ENCODE measurements around the gene PTGFRN. TPM values are rescaled to one million over a fixed set of nuclear protein-coding genes. Genes with fewer than 3 reads are reported as not detected.

Gene PTGFRN
- polyA plus RNA-seq, 1 donor (not counting 4 experiments of a cell fraction or from before 2014, with no cell fraction given) = 177 TPM

DNA sequence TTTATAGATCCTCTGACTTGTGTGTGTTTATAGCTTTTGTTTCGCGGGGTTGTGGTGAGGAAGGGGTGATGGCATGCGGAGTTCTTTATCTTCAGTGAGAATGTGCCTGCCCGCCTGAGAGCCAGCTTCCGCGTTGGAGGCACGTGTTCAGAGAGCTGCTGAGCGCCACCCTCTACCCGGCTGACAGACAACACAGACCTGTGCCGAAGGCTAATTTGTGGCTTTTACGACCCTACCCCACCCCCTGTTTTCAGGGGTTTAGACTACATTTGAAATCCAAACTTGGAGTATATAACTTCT is 77.5 kb downstream of the PTGFRN start:
- H3K27me3 ChIP-seq (ENCODE audit: control insufficient read depth, extremely low read depth, insufficient read depth, low read length) = no peaks in the 10 kb centered on the region
- no peak overlapping the region for H3K27ac ChIP-seq (ENCODE audit: control insufficient read depth, insufficient read depth, low read length)
- DNase-seq (ENCODE audit: low read depth, low spot score) = no peak
- no peak overlapping the region for H3K9ac ChIP-seq (ENCODE audit: control insufficient read depth, extremely low read depth, insufficient read depth, low read length)
- H3K4me2 ChIP-seq (ENCODE audit: control insufficient read depth, extremely low read depth, insufficient read depth, low read depth, low read length) = no peak overlapping the region
- TF ChIP-seq, protein P1, sequence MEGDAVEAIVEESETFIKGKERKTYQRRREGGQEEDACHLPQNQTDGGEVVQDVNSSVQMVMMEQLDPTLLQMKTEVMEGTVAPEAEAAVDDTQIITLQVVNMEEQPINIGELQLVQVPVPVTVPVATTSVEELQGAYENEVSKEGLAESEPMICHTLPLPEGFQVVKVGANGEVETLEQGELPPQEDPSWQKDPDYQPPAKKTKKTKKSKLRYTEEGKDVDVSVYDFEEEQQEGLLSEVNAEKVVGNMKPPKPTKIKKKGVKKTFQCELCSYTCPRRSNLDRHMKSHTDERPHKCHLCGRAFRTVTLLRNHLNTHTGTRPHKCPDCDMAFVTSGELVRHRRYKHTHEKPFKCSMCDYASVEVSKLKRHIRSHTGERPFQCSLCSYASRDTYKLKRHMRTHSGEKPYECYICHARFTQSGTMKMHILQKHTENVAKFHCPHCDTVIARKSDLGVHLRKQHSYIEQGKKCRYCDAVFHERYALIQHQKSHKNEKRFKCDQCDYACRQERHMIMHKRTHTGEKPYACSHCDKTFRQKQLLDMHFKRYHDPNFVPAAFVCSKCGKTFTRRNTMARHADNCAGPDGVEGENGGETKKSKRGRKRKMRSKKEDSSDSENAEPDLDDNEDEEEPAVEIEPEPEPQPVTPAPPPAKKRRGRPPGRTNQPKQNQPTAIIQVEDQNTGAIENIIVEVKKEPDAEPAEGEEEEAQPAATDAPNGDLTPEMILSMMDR (optimal IDR thresholded peaks at IDR 0.05 in 1 of 3, IDR thresholded peaks at IDR 0.05 in 1 of 3, conservative IDR thresholded peaks at IDR 0.05 in 1 of 3; ENCODE audit: extremely low read depth in 1 of 3, insufficient read depth in 2 of 3, low read length in 3 of 3) = no peak
- TF ChIP-seq EZH2 (IDR thresholded peaks at IDR 0.05; ENCODE audit: low read length) = no peak
- FAIRE-seq = no peak
- peaks cover 5% of the 10 kb centered on the region for H3K4me1 ChIP-seq (ENCODE audit: control insufficient read depth, extremely low read depth, insufficient read depth, low read length)
- no peaks in the 10 kb centered on the region for H3K9me3 ChIP-seq (ENCODE audit: control insufficient read depth, low read depth, low read length)
- no peaks in the 10 kb centered on the region for H4K20me1 ChIP-seq (ENCODE audit: control insufficient read depth, extremely low read depth, insufficient read depth, low read length)
- H3K4me3 ChIP-seq (ENCODE audit: control insufficient read depth in 2 of 3, extremely low read depth in 1 of 3, insufficient read depth in 2 of 3, low read depth in 1 of 3, low read length in 3 of 3) = no peak overlapping the region
- peaks cover 33 to 42% of the 10 kb centered on the region in 2 experiments for H3K36me3 ChIP-seq (ENCODE audit: control insufficient read depth in 2 of 2, extremely low read depth in 1 of 2, insufficient read depth in 2 of 2, low read length in 2 of 2)
- H2AFZ ChIP-seq (ENCODE audit: control insufficient read depth, low read length) = no peak overlapping the region
- dilution Hi-C loops (cut with MboI; ENCODE audit: extremely low pct_ligation_motif_present, low sequenced_read_pairs) = no loop called here
- peaks cover 2% of the 10 kb centered on the region for H3K79me2 ChIP-seq (ENCODE audit: control insufficient read depth, insufficient read depth, low read length)
- H3K9me1 ChIP-seq (ENCODE audit: control insufficient read depth, extremely low read depth, insufficient read depth, low read length) = no peaks in the 10 kb centered on the region

GRCh38 chr1:116988248-116988647 is 78.5 kb downstream of the PTGFRN start:
- dilution Hi-C loops (cut with MboI; ENCODE audit: extremely low pct_ligation_motif_present, low sequenced_read_pairs) = no loop called here
- Histone ChIP-seq H3K79me2 (ENCODE audit: control insufficient read depth, insufficient read depth, low read length) (peaks cover under 1% of the 10 kb centered on the region), H3K4me1 (ENCODE audit: control insufficient read depth, extremely low read depth, insufficient read depth, low read length) (peaks cover 5% of the 10 kb centered on the region), H3K9ac (ENCODE audit: control insufficient read depth, extremely low read depth, insufficient read depth, low read length) (no peak overlapping the region), H3K4me2 (ENCODE audit: control insufficient read depth, extremely low read depth, insufficient read depth, low read depth, low read length) (no peak overlapping the region), H3K9me3 (ENCODE audit: control insufficient read depth, low read depth, low read length) (no peaks in the 10 kb centered on the region), H3K27me3 (ENCODE audit: control insufficient read depth, extremely low read depth, insufficient read depth, low read length) (no peaks in the 10 kb centered on the region), H3K9me1 (ENCODE audit: control insufficient read depth, extremely low read depth, insufficient read depth, low read length) (no peaks in the 10 kb centered on the region), H4K20me1 (ENCODE audit: control insufficient read depth, extremely low read depth, insufficient read depth, low read length) (no peaks in the 10 kb centered on the region), H2AFZ (ENCODE audit: control insufficient read depth, low read length) (no peak overlapping the region), H3K36me3 (ENCODE audit: control insufficient read depth in 2 of 2, extremely low read depth in 1 of 2, insufficient read depth in 2 of 2, low read length in 2 of 2) (peaks cover 33 to 44% of the 10 kb centered on the region in 2 experiments), H3K4me3 (ENCODE audit: control insufficient read depth in 2 of 3, extremely low read depth in 1 of 3, insufficient read depth in 2 of 3, low read depth in 1 of 3, low read length in 3 of 3) (no peak overlapping the region), H3K27ac (ENCODE audit: control insufficient read depth, insufficient read depth, low read length) (no peak overlapping the region)
- TF ChIP-seq EZH2 (IDR thresholded peaks at IDR 0.05; ENCODE audit: low read length) = no peak
- TF ChIP-seq, protein P1 (optimal IDR thresholded peaks at IDR 0.05 in 1 of 3, IDR thresholded peaks at IDR 0.05 in 1 of 3, conservative IDR thresholded peaks at IDR 0.05 in 1 of 3; ENCODE audit: extremely low read depth in 1 of 3, insufficient read depth in 2 of 3, low read length in 3 of 3) = no peak
- FAIRE-seq = no peak
- no peak for DNase-seq (ENCODE audit: low read depth, low spot score)

Measured in keratinocyte (primary cell).